Esophagus muscularis mucosa (tissue), 4 donors: ENCODE results near the gene ROPN1L. TPM values are rescaled to one million over a fixed set of nuclear protein-coding genes. Genes with fewer than 3 reads are reported as not detected.

ENCODE experiments used
- DNase-seq: peaks from one replicate; pipeline ENCODE4 v3.0.0-alpha.2; 2017; ENCODE audit errors: extremely low spot score
- H3K27ac ChIP-seq, 4 donors: fragments of 200-600 bp; sonication (generic); replicated peaks in 1 of 4; 1 replicate in 3 of 4; 2 replicates in 1 of 4; pipeline ENCODE4 v1.5.1; 2016 to 2019; ENCODE audit warnings: mild to moderate bottlenecking in 1 of 4
- H3K27me3 ChIP-seq, 4 donors: fragments of 200-600 bp; sonication (generic); one replicate each; pipeline versions ENCODE4 v1.5.1 to v1.6.0; 2016 to 2019
- H3K36me3 ChIP-seq, 4 donors: fragments of 200-600 bp; sonication (generic); one replicate each; pipeline ENCODE4 v1.5.1; 2016 to 2019
- H3K4me1 ChIP-seq, 4 donors: fragments of 200-600 bp; sonication (generic); one replicate each; pipeline ENCODE4 v1.5.1; 2016 to 2019
- H3K4me3 ChIP-seq, 4 donors: fragments of 200-600 bp; sonication (generic); 1 replicate in 2 of 4; 2 replicates in 2 of 4; pipeline ENCODE4 v1.5.1; 2016 to 2019; ENCODE audit warnings: mild to moderate bottlenecking in 4 of 4, moderate library complexity in 1 of 4
- H3K9me3 ChIP-seq, 4 donors: fragments of 200-600 bp; sonication (generic); 1 replicate in 3 of 4; 2 replicates in 1 of 4; pipeline ENCODE4 v1.5.1; 2016 to 2019
- EP300 ChIP-seq: sonication (generic); formaldehyde crosslinking; IDR thresholded peaks from one replicate; pipeline ENCODE4 v1.6.1; 2017; ENCODE audit warnings: antibody characterized with exemption
- POLR2A ChIP-seq: fragments of 450-650 bp; IDR thresholded peaks from one replicate; pipeline ENCODE4 v1.6.1; 2017; ENCODE audit warnings: antibody characterized with exemption, moderate library complexity, mild to moderate bottlenecking, low read depth
- POLR2AphosphoS5 ChIP-seq, 2 donors: sonication (generic); formaldehyde crosslinking; IDR thresholded peaks; one replicate each; pipeline ENCODE4 v1.6.1; 2017; ENCODE audit warnings: antibody characterized with exemption in 2 of 2
- WGBS: methylation state at CpG from one replicate; pipeline ENCODE4 v1.1.5; 2018; 5-methylcytosine and 5-hydroxymethylcytosine counted together
- intact Hi-C: fragments of 100-400 bp; cut with DNase I; formaldehyde crosslinking; loops from one replicate; pipeline ENCODE4 v1.15.1; 2023
- total RNA-seq, 4 donors: library from RNA; depleted of rRNA; stranded (reverse); fragments of >200 nt; gene quantifications; one replicate each; pipeline versions ENCODE4 v1.1.0 to v1.2.1, GENCODE V29; 2016
- TF ChIP-seq, protein P1 (sequence below), 3 experiments: fragments of 200-600 bp in 2 of 3; fragments of 450-650 bp in 1 of 3; sonication (generic) in 2 of 3; IDR thresholded peaks; one replicate each; pipeline ENCODE4 v1.5.1; 2017 to 2019; ENCODE audit warnings: antibody characterized with exemption in 3 of 3, mild to moderate bottlenecking in 2 of 3, moderate library complexity in 1 of 3

ROPN1L gene
- total RNA-seq, 4 donors from 2014 or later: 0.63 to 1.7 (median 1.1) TPM

DNA sequence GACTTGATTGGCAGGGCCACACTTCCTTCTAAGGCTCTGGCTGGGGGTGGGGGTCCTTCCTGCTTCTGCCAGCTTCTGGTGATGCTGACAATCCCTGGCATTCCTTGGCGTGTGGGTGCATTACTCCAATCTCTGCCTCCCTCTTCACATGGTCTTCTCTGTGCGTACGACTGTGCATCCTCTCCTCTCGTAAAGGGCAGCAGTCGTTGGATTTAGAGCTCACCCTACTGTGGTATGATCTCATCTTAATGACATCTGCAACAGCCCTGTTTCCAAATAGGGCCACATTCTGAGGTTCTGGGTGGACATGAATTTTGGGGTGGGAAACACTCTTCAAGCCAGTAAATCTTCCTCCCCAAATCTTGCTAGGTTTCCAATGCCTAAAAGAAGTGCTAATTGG, 36.8 kb downstream of the ROPN1L start:
- Histone ChIP-seq H3K4me3 (no peak overlapping the region), H3K27me3 (peaks cover 0 to 7% (median 0%) of the 10 kb centered on the region in 4 donors), H3K4me1 (no peaks in the 10 kb centered on the region), H3K36me3 (no peaks in the 10 kb centered on the region), H3K27ac (no peak overlapping the region), H3K9me3 (peaks cover 0 to 18% (median 14%) of the 10 kb centered on the region in 4 donors)
- intact Hi-C loops: no loop called here
- DNase-seq: no peak
- 91% methylated on average over 5 of the region's 5 CpGs for WGBS
- TF ChIP-seq, protein P1, sequence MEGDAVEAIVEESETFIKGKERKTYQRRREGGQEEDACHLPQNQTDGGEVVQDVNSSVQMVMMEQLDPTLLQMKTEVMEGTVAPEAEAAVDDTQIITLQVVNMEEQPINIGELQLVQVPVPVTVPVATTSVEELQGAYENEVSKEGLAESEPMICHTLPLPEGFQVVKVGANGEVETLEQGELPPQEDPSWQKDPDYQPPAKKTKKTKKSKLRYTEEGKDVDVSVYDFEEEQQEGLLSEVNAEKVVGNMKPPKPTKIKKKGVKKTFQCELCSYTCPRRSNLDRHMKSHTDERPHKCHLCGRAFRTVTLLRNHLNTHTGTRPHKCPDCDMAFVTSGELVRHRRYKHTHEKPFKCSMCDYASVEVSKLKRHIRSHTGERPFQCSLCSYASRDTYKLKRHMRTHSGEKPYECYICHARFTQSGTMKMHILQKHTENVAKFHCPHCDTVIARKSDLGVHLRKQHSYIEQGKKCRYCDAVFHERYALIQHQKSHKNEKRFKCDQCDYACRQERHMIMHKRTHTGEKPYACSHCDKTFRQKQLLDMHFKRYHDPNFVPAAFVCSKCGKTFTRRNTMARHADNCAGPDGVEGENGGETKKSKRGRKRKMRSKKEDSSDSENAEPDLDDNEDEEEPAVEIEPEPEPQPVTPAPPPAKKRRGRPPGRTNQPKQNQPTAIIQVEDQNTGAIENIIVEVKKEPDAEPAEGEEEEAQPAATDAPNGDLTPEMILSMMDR (IDR thresholded peaks at IDR 0.05): no peak
- TF ChIP-seq POLR2AphosphoS5 (IDR thresholded peaks at IDR 0.05) (no peak), EP300 (no peak), POLR2A (no peak)

DNA sequence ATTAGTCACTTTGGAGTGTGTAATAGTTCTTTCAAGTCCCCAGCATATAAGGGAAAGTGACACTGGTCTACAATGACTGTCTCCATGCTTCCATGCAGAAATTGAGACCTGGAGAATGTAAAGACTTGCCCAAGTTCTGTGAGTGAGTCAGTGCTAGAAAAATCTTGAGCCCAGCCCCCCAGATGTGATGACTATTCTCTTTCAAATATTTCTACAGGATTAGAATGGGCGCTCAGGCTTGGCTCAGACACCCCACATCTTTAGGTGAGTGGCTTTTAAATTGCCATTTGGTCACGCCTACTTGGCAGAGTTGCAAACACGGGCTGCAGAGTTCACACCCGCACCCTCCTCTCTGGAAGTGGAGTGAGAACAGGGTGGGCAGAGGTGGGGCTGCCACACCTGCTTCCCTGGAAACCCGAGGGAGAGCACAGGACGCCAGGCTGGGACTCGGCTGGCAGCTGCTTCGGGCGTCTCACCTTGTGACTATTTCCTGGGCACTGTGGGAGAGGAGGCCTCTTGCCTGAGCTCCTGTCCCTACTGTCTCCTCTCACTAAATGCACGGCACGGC, 37.6 kb downstream of the ROPN1L start:
- H3K36me3 ChIP-seq: no peaks in the 10 kb centered on the region
- intact Hi-C loops: no loop called here
- no peak overlapping the region for H3K4me3 ChIP-seq
- TF ChIP-seq POLR2A (no peak), POLR2AphosphoS5 (IDR thresholded peaks at IDR 0.05) (no peak), EP300 (no peak)
- TF ChIP-seq, protein P1 (IDR thresholded peaks at IDR 0.05): no peak
- no peak overlapping the region for H3K27ac ChIP-seq
- no peak for DNase-seq
- WGBS: 64% methylated on average over 9 of the region's 11 CpGs
- H3K4me1 ChIP-seq: no peaks in the 10 kb centered on the region
- H3K27me3 ChIP-seq: peaks cover 0 to 7% (median 0%) of the 10 kb centered on the region in 4 donors
- peaks cover 0 to 18% (median 14%) of the 10 kb centered on the region in 4 donors for H3K9me3 ChIP-seq

DNA sequence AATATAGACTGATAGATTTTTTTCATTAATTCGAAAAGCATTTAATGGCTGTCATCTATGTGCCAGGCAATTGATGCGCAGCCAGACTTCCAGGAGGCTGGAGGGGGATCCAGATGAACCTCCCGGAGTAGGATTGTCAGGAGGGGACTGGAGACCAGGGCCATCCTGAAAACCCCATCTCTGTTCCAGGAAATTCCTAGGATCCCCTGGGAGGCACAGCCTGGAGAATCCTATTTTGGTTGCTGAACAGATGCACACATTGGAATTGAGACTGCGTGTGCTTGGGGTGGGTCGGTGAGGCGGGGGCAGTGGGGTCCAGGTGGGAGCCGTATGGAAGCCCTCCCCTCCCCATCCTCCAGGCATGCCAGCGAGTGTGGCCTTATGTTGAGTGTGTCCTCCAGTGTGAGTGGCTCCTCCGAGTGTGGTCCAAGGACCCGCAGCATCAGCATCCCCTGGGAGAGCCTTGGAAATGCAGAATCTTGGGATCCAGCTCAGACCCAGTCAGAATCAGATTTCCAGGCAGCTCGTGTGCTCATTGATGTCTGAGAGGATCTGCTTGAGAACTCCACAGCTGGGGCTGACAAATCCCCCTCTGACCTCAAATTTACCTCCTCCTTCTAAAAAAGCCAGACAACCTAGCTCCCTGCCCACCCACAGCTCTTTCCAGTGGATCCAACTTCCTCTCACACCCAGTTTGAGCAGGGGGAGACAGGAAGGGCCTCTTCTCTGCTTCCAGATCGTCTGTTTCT, 38.7 kb downstream of the ROPN1L start:
- 77% methylated on average over 12 of the region's 12 CpGs for WGBS
- H3K4me1 ChIP-seq: peaks cover 0 to 4% (median 2%) of the 10 kb centered on the region in 4 donors
- H3K27me3 ChIP-seq: peaks cover 0 to 8% (median 0%) of the 10 kb centered on the region in 4 donors
- intact Hi-C loops: no loop called here
- no peaks in the 10 kb centered on the region for H3K36me3 ChIP-seq
- no peak overlapping the region for H3K27ac ChIP-seq
- no peak for DNase-seq
- TF ChIP-seq, protein P1 (IDR thresholded peaks at IDR 0.05): no peak
- TF ChIP-seq POLR2AphosphoS5 (IDR thresholded peaks at IDR 0.05) (no peak), EP300 (no peak), POLR2A (no peak)
- H3K4me3 ChIP-seq: no peak overlapping the region
- H3K9me3 ChIP-seq: peaks cover 0 to 8% (median 8%) of the 10 kb centered on the region in 4 donors

DNA sequence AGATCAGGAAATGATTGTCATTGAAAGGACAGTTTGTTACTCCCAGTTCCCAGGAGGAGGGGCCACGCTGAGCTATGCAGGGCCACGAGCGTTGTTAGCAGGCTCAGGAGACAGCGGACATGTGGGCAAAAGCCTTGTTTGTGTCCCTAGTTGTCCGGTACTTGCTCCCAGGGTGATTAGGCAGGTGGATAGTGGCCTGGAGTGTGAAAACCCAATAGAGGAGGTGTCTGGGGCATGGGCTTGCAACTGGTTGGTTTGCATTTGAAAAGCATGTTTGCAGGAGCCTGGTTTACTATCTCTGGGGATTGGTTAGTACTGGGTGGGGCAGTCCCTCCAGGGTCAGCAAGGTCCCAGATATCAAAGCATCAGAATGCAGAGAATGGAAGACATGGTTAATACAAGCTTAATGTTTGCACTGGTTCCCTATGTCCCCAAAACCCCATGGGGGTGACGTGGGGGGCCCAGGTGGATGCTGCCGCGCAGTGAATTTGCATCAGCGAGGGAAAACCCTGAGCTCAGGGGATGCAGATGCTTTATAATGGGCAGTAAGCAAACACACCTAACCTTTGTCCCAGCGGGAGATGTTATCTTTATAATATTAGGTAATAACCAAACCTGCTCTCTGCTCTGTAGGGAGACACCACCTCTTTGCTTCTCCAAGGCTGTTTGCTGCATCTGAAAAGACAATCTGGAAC, 39.7 kb downstream of the ROPN1L start:
- intact Hi-C loops: no loop called here
- 81% methylated on average over 10 of the region's 10 CpGs for WGBS
- no peak overlapping the region for H3K4me3 ChIP-seq
- TF ChIP-seq POLR2AphosphoS5 (IDR thresholded peaks at IDR 0.05) (no peak), EP300 (no peak), POLR2A (no peak)
- TF ChIP-seq, protein P1 (IDR thresholded peaks at IDR 0.05): no peak
- H3K36me3 ChIP-seq: no peaks in the 10 kb centered on the region
- DNase-seq: no peak
- no peaks in the 10 kb centered on the region for H3K9me3 ChIP-seq
- peaks cover 0 to 16% (median 0%) of the 10 kb centered on the region in 4 donors for H3K27me3 ChIP-seq
- H3K4me1 ChIP-seq: peaks cover 0 to 9% (median 2%) of the 10 kb centered on the region in 4 donors
- no peak overlapping the region for H3K27ac ChIP-seq
